WERI-Rb-1 (cell line): Measurements from ENCODE around the gene DCD.
"Not testable (repeated sequence)": the region's sequence is repeated elsewhere in the genome, so short reads cannot be mapped to it uniquely, and the experiment has no call there.

Experiments used
- DNase-seq: peaks from one replicate; pipeline ENCODE4 v3.0.0-alpha.2; 2020
- H3K27ac ChIP-seq: fragments of 250-450 bp; sonication (Bioruptor Pico); 2 replicates; pipeline ENCODE4 v1.5.1; 2020; ENCODE audit warnings: mild to moderate bottlenecking, moderate library complexity
- H3K27me3 ChIP-seq: fragments of 250-450 bp; sonication (Bioruptor Pico); 2 replicates; pipeline ENCODE4 v1.5.1; 2021; ENCODE audit warnings: mild to moderate bottlenecking, low read depth, moderate library complexity; ENCODE audit not compliant: insufficient read depth, severe bottlenecking
- H3K36me3 ChIP-seq: fragments of 250-450 bp; sonication (Bioruptor Pico); 2 replicates; pipeline ENCODE4 v1.5.1; 2020; ENCODE audit warnings: mild to moderate bottlenecking, moderate library complexity
- H3K4me3 ChIP-seq: 2 replicates; pipeline ENCODE4 v1.5.1; 2011; ENCODE audit warnings: low read depth, mild to moderate bottlenecking, control low read depth, low read length
- H3K9me3 ChIP-seq: fragments of 250-450 bp; sonication (Bioruptor Pico); 2 replicates; pipeline ENCODE4 v1.5.1; 2021; ENCODE audit warnings: mild to moderate bottlenecking, moderate library complexity; ENCODE audit not compliant: severe bottlenecking
- CTCF ChIP-seq: IDR thresholded peaks from 2 replicates; pipeline ENCODE4 v1.5.1; 2011; ENCODE audit warnings: low read depth, mild to moderate bottlenecking, control low read depth, inconsistent platforms, low read length

The DCD gene

GRCh38 chr12:54650409-54650808, 2.2 kb upstream of the DCD start:
- no peak overlapping the region for H3K27ac ChIP-seq
- no peaks in the 10 kb centered on the region for H3K36me3 ChIP-seq
- no peaks in the 10 kb centered on the region for H3K9me3 ChIP-seq
- DNase-seq = no peak
- H3K4me3 ChIP-seq = no peak overlapping the region
- H3K27me3 ChIP-seq = peaks cover 87% of the 10 kb centered on the region
- TF ChIP-seq CTCF = no peak

- no peaks in the 10 kb centered on the region for H3K36me3 ChIP-seq
- no peak overlapping the region for H3K4me3 ChIP-seq
- no peaks in the 10 kb centered on the region for H3K9me3 ChIP-seq
- H3K27ac ChIP-seq = no peak overlapping the region
- no peak for DNase-seq
- no peak for TF ChIP-seq CTCF
- H3K27me3 ChIP-seq = peaks cover 87% of the 10 kb centered on the region
These were observed 1.7 kb upstream of the DCD start for GRCh38 chr12:54649825-54650224.

GRCh38 chr12:54641554-54641953, 6.6 kb downstream of the DCD start:
- peaks cover 73% of the 10 kb centered on the region for H3K27me3 ChIP-seq
- H3K36me3 ChIP-seq = no peaks in the 10 kb centered on the region
- TF ChIP-seq CTCF = no peak
- no peak overlapping the region for H3K4me3 ChIP-seq
- H3K9me3 ChIP-seq = peaks cover 7% of the 10 kb centered on the region
- no peak for DNase-seq
- no peak overlapping the region for H3K27ac ChIP-seq

GRCh38 chr12:54641089-54641488, 7.1 kb downstream of the DCD start:
- Histone ChIP-seq H3K9me3 (peaks cover 7% of the 10 kb centered on the region), H3K36me3 (no peaks in the 10 kb centered on the region), H3K4me3 (no peak overlapping the region), H3K27me3 (peaks cover 73% of the 10 kb centered on the region), H3K27ac (no peak overlapping the region)
- DNase-seq = no peak
- no peak for TF ChIP-seq CTCF

GRCh38 chr12:54639112-54639511, 9.1 kb downstream of the DCD start:
- H3K27me3 ChIP-seq = peaks cover 74% of the 10 kb centered on the region
- H3K27ac ChIP-seq, H3K9me3 ChIP-seq, H3K4me3 ChIP-seq, H3K36me3 ChIP-seq, DNase-seq: not testable (repeated sequence)

GRCh38 chr12:54634795-54635194, 13.4 kb downstream of the DCD start, which contains the start of gene LACRT:
Gene LACRT (minus strand): TSS chr12:54634895. CDS start chr12:54634841, 54 bp downstream.
- no peak for TF ChIP-seq CTCF

More at GRCh38 chr12:54634795-54635194, 13.4 kb downstream of the DCD start, which contains the start of gene LACRT:
- Histone ChIP-seq H3K27me3 (peaks cover 71% of the 10 kb centered on the region), H3K27ac (no peak within 1 kb of the TSS), H3K36me3 (no peaks in the 10 kb centered on the region), H3K4me3 (no peak within 1 kb of the TSS), H3K9me3 (peaks cover 7% of the 10 kb centered on the region)
- no peak for DNase-seq
